Measurements from ENCODE around the gene IGF1R.

IGF1R gene

DNA sequence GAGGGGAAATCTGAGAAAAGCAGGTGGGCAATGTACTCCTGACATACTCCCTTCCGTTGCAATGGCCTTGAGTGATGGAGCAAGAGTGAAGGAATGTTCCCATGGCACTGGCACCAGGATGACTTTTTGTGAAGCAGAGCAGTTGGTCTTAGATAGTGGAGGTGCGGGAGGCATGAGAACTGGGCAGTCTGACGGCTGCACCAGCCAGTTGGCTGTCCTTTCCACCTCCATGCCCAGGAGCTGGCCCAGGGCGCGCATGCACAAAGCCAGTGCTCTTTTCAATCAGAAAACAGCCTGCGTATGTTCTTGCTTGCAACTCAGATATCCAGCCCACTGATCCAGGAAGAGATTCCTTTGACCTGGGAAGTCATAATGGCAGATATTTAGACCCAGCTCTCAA is 222.4 kb downstream of the IGF1R start:
- DNase-seq = peak; percentile 27

DNA sequence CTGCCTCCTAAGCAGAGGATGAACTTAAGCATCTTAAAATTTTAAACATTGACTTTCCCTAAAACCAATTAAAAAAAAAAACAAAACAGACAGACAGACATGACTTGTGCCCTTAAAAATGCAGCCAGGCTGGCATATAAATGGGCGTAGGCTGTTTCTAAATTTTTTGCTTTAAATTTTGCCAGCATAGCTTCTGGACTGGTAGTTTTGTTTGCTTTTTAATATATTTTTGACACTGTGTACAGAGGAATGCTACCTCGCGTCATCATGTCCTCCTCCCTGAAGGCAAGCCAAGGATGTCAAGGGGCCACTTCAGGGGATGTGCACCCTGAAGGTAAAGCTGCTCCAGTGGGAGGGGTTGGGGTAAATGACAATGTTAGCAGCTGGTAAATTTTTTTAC is 224.4 kb downstream of the IGF1R start:
- no peak for DNase-seq

DNA sequence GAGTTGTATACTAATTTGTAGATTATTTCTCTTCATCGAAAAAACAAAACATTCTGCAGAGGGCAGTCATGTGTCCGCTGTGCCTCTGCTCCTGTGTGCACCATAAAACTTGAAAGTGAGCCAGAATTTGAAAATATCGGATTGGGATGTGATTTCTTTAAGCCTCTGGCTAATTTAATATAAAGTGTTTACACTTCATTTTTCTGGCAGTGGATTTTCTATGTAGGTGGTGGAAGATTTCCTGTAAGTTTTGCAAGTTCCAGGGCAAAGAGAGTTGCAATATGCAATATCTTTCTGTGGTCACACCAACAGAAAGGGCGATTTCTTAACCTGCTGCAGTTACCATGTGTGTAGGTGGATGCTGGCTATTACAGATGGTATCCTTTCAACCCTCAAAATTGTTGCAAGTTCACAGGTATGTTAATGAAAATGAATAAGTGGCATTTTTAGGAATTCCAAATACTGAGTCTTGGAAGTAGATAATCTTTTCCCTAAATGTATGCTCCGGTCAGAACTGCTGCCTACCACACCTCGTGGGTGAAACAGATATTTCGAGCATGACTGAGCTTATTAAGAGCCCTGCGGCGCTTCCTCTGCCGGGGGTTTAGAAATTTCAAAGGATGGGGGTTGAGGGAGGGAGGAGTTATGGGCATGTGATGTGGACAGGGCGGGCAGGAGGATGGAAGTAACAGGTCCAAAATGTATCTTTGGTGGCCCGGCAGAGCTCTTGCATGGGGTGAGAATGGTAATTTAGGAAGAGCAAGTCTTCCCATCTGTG is 225.3 kb downstream of the IGF1R start:
- no peak for DNase-seq

DNA sequence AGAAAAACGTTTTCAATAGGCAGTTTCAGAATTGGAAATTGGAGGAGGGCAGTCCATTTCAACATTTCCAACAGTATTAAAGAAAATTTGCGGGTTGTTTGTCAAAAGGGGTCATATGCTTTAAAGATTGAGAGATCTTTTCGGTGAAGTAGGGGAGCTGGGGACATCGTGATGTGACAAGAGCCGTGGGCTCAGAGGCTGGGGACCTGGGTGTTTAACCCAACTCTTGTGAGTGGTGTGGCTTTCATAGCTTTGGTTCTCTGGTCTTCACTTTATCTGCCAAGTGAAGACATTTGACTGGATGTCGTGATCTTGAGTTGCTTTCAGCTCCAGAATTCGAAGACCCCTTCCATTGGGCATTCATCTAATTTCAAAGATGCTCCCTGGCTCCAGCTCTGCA is 226.0 kb downstream of the IGF1R start:
- no peak for DNase-seq

DNA sequence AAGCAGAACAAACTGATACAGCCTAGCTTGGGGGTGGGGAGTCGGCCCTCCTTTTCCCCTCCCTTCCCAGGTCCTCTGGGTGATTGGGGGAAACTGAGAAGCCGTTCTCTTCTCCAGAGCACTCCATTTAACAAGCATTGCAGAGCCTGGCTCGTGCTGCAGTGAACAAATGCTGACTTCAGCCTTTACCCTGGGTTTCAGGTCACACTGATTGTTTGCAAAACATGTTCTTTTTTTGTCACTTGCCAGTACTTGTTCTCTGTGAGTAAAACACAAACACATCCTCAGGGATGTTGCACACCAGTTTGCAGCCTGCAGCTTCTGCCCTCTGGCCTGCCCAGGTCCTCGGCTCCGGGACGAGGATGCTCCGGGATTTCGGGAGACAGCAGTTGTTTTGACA is 226.4 kb downstream of the IGF1R start:
- no peak for DNase-seq

DNA sequence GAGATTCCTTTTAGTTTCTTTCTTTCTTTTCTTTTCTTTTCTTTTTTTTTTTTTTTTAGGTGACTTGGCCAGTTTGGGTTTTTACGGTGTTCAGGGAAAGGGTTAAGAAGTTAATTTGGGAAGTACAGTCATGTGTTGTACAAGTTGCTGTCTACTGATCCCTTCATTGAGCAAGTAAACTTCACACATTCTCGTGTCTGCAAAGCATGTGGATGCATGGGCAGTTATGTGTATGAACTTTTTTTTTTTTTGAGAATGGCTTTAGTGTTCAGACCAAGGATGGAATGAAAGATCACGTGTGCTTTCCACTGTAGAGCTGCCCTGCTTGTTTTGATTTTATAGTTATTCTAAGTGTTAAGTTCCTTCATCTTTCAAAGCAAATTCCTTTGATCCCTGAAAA is 227.0 kb downstream of the IGF1R start:
- DNase-seq = no peak

DNA sequence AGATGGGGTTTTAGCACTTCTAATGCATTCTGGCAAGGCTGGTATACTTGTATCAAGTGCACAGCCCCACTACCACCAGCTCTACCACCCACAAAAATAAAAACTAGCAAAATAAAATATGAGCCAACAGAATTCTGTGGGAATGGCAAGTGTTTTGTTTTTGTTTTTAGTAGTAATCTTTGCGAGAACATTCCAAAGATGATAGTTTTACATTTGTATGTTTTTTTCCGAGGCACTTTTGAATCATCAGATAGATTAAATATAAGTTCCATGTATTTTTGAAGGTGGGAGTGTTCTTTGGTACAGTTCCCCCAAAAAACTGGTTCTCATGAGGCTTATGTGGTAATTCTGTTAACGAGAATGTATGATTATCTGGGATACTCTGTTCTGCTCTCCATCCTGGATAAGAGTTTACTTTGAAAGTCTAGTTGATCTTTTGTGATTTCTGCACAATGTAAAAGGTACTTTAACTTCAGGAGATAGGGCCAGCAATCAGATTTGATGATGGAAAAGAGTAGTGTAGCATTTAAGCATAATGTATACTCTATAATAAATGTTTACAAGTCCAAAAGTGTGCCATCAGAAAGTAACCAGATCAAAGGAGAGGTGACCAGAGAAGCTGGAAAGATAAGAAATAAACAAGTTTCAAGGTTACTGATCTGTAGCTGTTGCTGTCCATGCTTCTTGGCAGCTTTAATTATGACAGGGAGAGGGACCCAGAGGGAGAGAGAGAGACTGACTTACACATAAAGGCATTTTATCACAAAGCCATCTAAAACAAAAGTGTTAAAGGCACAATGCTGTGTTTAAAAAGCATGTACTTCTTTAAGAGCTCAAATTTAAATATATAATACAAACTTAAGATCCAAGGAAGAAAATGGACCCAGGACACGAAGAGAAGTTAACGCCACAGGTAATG is 228.4 kb downstream of the IGF1R start:
- DNase-seq = no peak

DNA sequence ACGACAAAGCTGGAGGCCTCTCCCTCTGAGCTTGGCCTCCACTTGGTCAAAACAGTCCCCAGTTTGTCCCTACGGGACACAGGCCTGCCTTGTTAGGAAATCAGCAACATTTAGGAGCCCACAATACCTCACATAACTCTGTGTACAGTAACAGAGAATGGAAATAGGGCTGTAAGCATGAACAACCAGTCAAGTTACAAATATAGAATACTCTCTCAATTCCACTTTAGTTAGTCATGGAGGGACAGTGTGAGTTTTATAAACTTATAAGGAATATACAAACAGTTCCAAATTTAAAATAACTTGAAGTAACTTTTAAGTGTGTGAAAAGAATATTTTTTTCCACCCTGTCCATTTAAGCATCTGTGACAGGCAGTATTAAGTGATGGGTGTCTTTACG is 229.8 kb downstream of the IGF1R start:
- no peak for DNase-seq

DNA sequence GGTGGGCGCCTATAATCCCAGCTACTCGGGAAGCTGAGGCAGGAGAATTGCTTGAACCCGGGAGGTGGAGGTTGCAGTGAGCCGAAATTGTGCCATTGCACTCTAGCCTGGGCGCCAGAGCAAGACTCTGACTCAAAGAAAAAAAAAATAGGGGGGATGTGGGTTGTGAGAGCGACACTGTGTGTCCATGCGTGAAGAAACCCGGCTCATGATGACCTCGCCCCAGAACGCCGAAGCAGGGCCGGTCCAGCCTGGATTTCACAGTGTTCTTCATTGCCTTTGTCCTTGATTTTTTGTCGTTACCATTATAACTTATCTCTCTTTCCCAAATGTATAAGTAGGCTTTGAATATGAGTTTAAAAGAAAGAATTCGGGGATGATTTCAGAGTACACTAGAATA is 230.5 kb downstream of the IGF1R start:
- no peak for DNase-seq

DNA sequence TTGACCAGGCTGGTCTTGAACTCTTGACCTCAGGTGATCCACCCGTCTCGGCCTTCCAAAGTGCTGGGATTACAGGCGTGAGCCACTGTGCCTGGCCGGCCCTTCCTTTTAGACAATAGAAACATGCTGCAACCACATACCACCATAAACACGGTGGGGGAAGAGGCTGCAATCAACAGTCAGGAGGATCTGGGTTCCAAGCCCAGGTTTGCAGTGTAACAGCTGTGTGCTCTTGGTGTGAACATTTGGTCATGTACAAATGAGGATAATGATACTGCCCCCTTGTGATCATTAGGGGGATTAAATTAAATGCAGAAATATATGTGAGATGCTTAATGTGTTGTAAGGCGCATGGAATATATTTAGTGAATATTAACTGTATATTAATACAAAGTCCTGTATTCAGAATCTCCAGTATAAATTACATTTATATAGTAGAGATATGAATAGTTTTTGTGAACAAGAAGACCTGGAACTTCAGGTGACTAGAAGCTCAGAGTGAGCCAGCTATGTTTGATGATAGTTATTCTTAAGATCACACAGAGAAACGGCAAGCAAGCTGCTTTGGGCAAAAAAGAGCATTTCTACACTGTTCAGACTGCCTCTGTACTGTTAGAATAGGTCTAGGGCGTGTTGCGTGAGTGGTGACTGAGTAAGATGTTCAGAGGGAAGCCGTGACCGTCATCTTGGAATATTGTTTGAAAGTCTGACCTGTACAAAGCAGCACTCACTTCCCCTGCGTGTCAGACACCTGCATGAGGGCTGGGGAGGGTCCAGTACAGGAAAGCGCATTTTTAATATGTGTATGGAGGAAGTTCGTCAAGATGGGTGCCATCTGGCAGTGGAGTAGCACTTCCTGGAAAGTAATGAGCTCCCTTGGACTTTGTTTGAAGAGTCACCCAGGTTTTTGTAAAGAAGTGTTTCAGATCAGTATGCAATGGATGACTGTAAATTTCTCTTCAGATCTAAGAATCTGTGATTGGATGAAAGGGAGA is 233.5 kb downstream of the IGF1R start:
- peak; percentile 45 for DNase-seq

DNA sequence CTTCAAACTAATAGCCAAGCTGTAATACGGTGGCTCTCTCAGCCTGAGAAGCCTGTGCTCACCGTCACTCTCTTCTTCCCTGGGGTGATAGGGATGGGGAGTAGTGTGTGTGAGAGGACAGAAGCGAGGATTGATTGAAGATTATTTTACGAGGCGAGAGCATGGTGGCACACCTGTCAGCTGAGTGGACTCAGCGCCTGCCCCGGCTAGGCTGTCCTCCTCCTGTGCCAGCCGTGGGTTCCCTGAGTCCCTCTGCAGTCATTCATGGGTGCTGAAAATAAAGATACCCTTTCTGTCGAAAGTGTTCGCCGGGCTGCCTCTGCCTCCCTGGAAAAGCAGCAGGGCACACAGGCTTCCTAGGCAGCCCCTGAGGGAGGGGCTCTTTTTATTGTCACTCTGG is 235.1 kb downstream of the IGF1R start:
- DNase-seq = no peak

DNA sequence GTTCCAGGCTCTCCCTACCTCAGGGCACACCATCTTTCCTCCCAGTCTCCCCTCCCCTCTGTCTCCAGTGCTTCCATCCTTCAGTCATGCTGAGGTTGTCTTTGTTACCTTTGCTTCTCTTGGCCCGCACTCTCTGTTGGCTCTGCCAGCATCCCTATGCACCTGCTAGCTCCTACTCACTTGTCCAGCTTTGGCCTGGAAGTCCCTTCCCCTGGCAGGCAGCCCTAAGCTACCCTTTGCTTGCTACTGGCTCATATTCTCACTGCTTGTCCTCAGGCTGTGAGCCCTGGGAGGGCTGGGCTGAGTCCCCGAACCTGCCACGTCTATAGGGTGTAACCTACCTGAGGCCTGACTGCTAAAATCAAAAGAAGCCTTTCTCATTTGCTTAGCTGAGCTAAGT is 236.6 kb downstream of the IGF1R start:
- DNase-seq = no peak

DNA sequence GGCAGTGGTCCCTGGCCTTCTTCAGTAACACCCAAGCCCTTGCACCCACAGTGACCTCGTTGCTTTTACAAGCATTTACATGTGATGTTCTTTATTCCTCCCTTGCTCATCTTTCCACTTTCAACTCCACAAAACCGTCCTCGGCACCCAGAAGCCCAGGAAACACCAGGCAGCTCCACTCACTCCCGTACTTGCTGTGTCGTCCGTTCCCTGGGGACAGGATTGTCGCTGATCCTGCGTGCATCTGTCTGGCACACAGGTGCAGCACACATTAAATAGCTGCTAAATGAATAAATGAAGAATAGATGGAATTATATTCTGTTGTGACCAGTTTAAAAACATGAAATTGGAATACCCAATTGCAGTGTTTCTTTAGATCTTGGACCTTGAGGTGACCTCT is 239.6 kb downstream of the IGF1R start:
- DNase-seq = no peak

DNA sequence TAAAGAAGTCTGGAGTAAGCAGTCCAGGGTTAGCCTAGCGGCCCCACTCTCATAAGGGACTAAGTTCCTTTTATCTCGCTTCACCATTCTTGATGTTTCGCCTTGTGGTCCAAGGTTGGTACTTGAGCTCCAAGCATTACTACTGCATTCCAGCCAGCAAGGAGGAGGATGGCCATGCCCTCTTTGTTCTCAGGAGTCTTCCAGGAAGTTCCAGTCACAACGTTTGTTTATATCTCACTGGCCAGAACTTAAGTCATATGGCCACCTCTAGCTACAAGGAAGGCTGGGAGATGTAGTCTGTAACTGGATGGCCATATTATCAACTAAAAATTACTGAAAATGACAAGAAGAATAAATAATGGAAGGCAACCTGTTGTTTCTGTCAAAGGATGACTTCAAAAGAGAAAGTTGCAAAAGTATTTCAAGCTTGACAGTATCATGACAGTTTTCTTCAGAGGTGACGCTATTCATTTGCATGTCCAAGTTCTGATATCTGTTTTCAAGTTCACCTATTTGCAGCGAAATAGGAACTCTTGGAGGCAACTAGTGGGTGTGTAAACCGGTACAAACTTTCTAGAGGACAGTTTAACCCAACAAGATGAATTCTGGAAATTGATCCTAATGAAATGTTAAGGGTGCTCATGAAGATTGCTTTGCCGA is 240.6 kb downstream of the IGF1R start:
- no peak for DNase-seq

DNA sequence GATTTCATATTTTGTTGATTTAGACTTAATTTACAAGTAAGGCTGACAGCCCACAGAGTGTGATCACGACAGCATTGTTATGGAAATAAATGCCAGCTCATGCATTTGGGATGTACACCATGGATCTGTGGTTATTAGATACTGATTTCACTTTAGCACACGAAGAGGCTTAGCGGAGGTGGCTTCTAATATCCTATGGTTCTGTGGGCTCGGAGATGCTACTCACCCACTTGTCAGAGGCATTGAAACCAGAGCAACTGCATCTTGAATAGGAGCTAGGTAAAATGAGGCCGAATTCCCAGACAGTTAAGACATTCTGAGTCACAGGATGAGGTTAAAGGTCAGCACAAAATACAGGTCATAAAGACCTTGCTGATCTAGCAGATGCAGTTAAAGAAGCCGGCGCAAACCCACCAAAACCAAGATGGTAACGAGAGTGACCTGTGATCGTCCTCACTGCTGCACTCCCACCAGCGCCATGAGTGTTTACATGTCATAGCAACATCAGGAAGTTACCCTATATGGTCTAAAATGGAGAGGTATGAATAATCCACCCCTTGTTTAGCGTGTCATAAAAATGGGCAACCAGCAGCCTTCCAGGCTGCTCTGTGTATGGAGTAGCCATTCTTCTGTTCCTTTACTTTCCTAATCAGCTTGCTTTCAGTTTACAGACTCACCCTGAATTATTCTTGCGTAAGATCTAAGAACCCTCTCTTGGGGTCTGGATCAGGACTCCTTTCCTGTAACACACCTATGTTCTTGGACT is 241.8 kb downstream of the IGF1R start:
- DNase-seq = no peak

DNA sequence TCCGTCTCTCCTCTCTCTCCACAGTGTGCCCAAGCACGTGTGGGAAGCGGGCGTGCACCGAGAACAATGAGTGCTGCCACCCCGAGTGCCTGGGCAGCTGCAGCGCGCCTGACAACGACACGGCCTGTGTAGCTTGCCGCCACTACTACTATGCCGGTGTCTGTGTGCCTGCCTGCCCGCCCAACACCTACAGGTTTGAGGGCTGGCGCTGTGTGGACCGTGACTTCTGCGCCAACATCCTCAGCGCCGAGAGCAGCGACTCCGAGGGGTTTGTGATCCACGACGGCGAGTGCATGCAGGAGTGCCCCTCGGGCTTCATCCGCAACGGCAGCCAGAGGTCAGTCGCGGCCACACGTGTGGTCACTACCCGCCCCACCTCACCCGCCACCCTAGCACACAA is 243.0 kb downstream of the IGF1R start:
- no peak for DNase-seq

DNA sequence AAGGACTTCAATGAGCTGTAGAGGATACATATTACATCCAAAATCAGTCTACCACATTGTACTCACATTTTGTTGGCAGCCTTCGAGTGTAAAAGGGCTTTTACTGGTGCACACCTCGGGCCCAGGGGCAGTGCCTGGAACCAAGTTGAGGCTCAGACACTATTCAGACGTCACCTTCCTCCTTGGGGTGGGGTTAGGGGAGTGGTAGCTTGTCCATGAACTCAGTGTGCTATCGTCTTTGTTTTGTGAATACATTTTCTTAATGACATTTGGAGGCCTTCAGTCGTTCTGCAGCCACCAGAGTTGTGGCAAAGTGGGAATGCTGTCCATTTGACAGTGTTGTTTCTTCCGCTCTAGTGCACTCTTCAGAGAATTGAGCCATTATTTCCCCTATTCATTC is 245.1 kb downstream of the IGF1R start:
- no peak for DNase-seq

DNA sequence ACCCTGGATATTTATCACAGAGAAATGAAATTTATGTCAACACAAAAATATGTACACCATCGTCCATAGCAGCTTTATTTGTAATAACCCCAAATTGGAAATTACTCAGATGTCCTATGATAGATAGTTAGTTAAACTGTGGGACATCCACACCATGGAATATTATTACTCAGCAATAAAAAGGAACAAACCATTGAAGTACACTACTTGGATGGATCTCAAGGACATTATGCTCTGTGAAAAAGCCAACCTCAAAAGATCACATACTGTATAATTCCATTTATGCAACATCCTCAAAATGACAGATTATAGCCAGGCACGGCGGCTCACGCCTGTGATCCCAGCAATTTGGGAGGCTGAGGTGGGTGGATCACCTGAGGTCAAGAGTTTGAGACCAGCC is 246.0 kb downstream of the IGF1R start:
- DNase-seq = no peak

DNA sequence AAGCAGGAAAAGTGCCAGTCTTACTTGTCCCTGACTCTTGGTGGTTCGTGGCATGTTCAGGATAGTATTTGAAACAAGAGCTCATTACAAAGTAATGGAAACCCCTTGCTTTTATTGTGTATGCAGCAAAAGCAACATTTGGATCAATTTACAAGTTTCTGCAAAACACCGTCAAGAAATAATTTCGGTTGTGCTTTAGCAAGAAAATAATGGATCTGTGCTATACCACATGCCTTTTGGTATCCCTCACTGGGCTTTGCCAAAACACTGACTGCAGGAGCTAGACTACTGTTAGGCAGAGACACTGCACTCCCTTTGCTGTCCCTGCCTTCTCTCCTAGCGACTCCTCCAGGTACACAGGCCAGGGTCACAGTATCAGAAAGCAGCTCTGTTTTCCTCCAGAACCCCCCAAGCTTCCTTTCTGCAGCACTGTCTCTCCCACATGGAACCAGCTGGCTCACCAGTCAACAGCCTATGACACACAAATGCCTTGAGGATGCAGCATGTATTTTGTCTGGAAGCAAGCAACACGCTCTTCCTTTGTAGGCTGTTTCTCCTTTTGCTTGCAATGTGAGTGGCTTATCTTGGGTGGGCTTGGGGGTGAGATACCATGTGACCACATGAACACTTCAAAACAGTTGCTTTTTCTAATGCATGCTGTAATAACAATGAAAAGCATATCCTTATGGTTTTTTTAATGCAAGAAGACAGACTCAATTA is 247.8 kb downstream of the IGF1R start:
- no peak for DNase-seq

DNA sequence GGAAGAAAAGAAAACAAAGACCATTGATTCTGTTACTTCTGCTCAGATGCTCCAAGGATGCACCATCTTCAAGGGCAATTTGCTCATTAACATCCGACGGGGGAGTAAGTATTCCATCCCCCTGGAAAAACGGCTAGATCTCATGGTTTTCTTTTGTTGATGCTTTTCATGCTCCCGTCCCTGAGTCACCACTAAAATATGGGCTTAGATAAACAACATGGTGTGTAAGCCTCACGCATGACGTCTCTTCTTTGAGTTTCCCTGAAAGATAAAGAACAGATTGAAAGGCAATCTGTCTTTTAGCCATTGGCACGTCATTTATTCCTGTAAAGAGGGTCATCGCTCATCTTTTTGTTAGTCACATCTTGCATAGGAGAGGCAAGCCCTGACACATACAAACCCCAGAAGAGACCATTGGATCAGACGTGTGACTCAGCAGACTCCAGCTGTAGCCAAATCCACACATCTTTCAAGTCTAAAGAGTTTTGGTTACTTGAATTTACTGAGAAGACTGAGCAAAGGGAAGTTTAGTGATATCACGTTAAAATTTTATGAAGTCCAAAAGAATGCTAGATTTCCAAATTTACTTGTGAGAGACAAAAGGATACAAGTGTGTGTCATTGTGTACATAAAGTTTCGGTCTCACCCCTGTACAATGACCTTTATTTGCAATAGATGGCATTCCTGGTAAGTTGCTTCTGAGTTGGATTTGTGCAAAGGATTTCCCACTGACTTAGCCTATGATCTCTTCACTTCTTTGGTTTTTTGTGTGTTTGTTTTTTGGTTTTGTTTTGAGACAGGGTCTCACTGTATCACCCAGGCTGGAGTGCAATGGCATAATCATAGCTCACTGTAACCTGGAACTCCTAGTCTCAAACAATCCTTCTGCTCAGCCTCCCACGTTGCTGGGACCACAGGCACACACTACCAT is 248.7 kb downstream of the IGF1R start:
- DNase-seq = no peak
